Mesothelial cell of epicardium (in vitro differentiated cells): Measurements from ENCODE around the gene GATB. TPM values are rescaled to one million over a fixed set of nuclear protein-coding genes. Genes with fewer than 3 reads are reported as not detected.

ENCODE experiments used
- DNase-seq, 2 experiments: peaks; one replicate each; pipeline ENCODE4 v3.0.0; 2021; ENCODE audit warnings: low spot score in 2 of 2; ENCODE audit not compliant: unreplicated experiment in 2 of 2
- H3K27ac Mint-ChIP-seq: 2 replicates; pipeline ENCODE4 v1.8.0; 2021; ENCODE audit warnings: mixed read lengths
- H3K27me3 Mint-ChIP-seq: 2 replicates; pipeline ENCODE4 v1.8.0; 2021; ENCODE audit warnings: low read depth, mixed read lengths
- H3K36me3 Mint-ChIP-seq: 2 replicates; pipeline ENCODE4 v1.8.0; 2021; ENCODE audit warnings: mixed read lengths
- H3K4me1 Mint-ChIP-seq: 2 replicates; pipeline ENCODE4 v1.8.0; 2021; ENCODE audit warnings: mixed read lengths
- H3K4me3 Mint-ChIP-seq: 2 replicates; pipeline ENCODE4 v1.8.0; 2021; ENCODE audit warnings: mild to moderate bottlenecking, moderate library complexity, mixed read lengths
- H3K9me3 Mint-ChIP-seq: 2 replicates; pipeline ENCODE4 v1.8.0; 2021; ENCODE audit warnings: mixed read lengths
- CTCF ChIP-seq: fragments of 200-600 bp; sonication (generic); IDR thresholded peaks from one replicate; pipeline ENCODE4 v1.5.0; 2021; ENCODE audit warnings: antibody characterized with exemption; ENCODE audit not compliant: unreplicated experiment
- total RNA-seq: library from RNA; stranded (reverse); gene quantifications from 3 replicates; pipeline ENCODE4 v1.2.1, GENCODE V29; 2021

The GATB gene
- total RNA-seq, 1 donor from 2014 or later, result 24.5 TPM

GRCh38 chr4:151703401-151703800 lies 57.4 kb downstream of the GATB start:
- H3K27me3 Mint-ChIP-seq, result no peaks in the 10 kb centered on the region
- H3K36me3 Mint-ChIP-seq, result peaks cover 46% of the 10 kb centered on the region
- no peak for DNase-seq
- H3K4me1 Mint-ChIP-seq, result peaks cover 5% of the 10 kb centered on the region
- TF ChIP-seq CTCF, result no peak
- H3K27ac Mint-ChIP-seq, result no peak overlapping the region
- H3K4me3 Mint-ChIP-seq, result no peak overlapping the region
- H3K9me3 Mint-ChIP-seq, result no peaks in the 10 kb centered on the region

- no peaks in the 10 kb centered on the region for H3K27me3 Mint-ChIP-seq
- TF ChIP-seq CTCF, result no peak
- no peak overlapping the region for H3K4me3 Mint-ChIP-seq
- H3K4me1 Mint-ChIP-seq, result no peaks in the 10 kb centered on the region
- DNase-seq, result no peak
- H3K36me3 Mint-ChIP-seq, result peaks cover 52% of the 10 kb centered on the region
- H3K27ac Mint-ChIP-seq, result no peak overlapping the region
- peaks cover 1% of the 10 kb centered on the region for H3K9me3 Mint-ChIP-seq
Observed at GRCh38 chr4:151702256-151702655, 58.6 kb downstream of the GATB start.

- Mint-ChIP-seq H3K4me3 (no peak overlapping the region), H3K9me3 (peaks cover 6% of the 10 kb centered on the region), H3K27ac (no peak overlapping the region), H3K27me3 (no peaks in the 10 kb centered on the region), H3K4me1 (no peaks in the 10 kb centered on the region), H3K36me3 (peaks cover 53% of the 10 kb centered on the region)
- no peak for DNase-seq
- TF ChIP-seq CTCF, result no peak
Observed at GRCh38 chr4:151700566-151701316, 60.1 kb downstream of the GATB start.

GRCh38 chr4:151698213-151698612 lies 62.6 kb downstream of the GATB start:
- DNase-seq, result no peak

GRCh38 chr4:151694961-151695720 lies 65.7 kb downstream of the GATB start:
- Mint-ChIP-seq H3K4me3 (no peak overlapping the region), H3K9me3 (peaks cover 6% of the 10 kb centered on the region), H3K27me3 (no peaks in the 10 kb centered on the region), H3K36me3 (peaks cover 18% of the 10 kb centered on the region), H3K27ac (peak overlapping the region; percentile 30), H3K4me1 (peaks cover 33% of the 10 kb centered on the region)
- no peak for DNase-seq
- TF ChIP-seq CTCF, result no peak

More at GRCh38 chr4:151698213-151698612, 62.6 kb downstream of the GATB start:
- TF ChIP-seq CTCF, result no peak
- Mint-ChIP-seq H3K4me1 (peaks cover 3% of the 10 kb centered on the region), H3K27ac (no peak overlapping the region), H3K9me3 (peaks cover 6% of the 10 kb centered on the region), H3K4me3 (no peak overlapping the region), H3K36me3 (peaks cover 40% of the 10 kb centered on the region), H3K27me3 (no peaks in the 10 kb centered on the region)
